Suprapubic skin (tissue), 4 donors: Measurements from ENCODE around the gene SRGAP1. TPM values are rescaled to one million over a fixed set of nuclear protein-coding genes. Genes with fewer than 3 reads are reported as not detected.

Experiments
- DNase-seq, 2 donors: peaks; one replicate each; pipeline ENCODE4 v3.0.0-alpha.2; 2019; ENCODE audit warnings: low spot score in 2 of 2
- H3K27ac ChIP-seq: fragments of 200-600 bp; sonication (generic); one replicate; pipeline ENCODE4 v1.5.1; 2019
- H3K27me3 ChIP-seq: fragments of 200-600 bp; sonication (generic); one replicate; pipeline ENCODE4 v1.5.1; 2019
- H3K36me3 ChIP-seq: fragments of 200-600 bp; sonication (generic); one replicate; pipeline ENCODE4 v1.5.1; 2019
- H3K4me1 ChIP-seq: fragments of 200-600 bp; sonication (generic); one replicate; pipeline ENCODE4 v1.5.1; 2019
- H3K4me3 ChIP-seq: fragments of 200-600 bp; sonication (generic); one replicate; pipeline ENCODE4 v1.5.1; 2019; ENCODE audit warnings: mild to moderate bottlenecking
- H3K9me3 ChIP-seq: fragments of 200-600 bp; sonication (generic); one replicate; pipeline ENCODE4 v1.5.1; 2019
- EP300 ChIP-seq: sonication (generic); formaldehyde crosslinking; IDR thresholded peaks from one replicate; pipeline ENCODE4 v1.6.1; 2017; ENCODE audit warnings: antibody characterized with exemption
- POLR2A ChIP-seq, 2 donors: fragments of 450-650 bp; IDR thresholded peaks; one replicate each; pipeline ENCODE4 v1.6.1; 2017; ENCODE audit warnings: antibody characterized with exemption in 2 of 2, mild to moderate bottlenecking in 2 of 2, moderate library complexity in 2 of 2
- POLR2AphosphoS5 ChIP-seq, 3 donors: sonication (generic); formaldehyde crosslinking; IDR thresholded peaks; one replicate each; pipeline ENCODE4 v1.6.1; 2017; ENCODE audit warnings: antibody characterized with exemption in 3 of 3
- WGBS: methylation state at CpG from one replicate; pipeline ENCODE4 v1.1.5; 2018; 5-methylcytosine and 5-hydroxymethylcytosine counted together
- total RNA-seq, 4 donors: library from RNA; depleted of rRNA; stranded (reverse); fragments of >200 nt; gene quantifications; one replicate each; pipeline ENCODE4 v1.1.0, GENCODE V29; 2016
- TF ChIP-seq, protein P1 (sequence below), 2 donors: fragments of 200-600 bp in 1 of 2; fragments of 450-650 bp in 1 of 2; sonication (generic) in 1 of 2; IDR thresholded peaks; one replicate each; pipeline ENCODE4 v1.5.1; 2016 to 2019; ENCODE audit warnings: antibody characterized with exemption in 2 of 2, mild to moderate bottlenecking in 1 of 2, moderate library complexity in 1 of 2

Gene SRGAP1
- total RNA-seq, 4 donors from 2014 or later: 8.4 to 10.9 (median 9.8) TPM

DNA sequence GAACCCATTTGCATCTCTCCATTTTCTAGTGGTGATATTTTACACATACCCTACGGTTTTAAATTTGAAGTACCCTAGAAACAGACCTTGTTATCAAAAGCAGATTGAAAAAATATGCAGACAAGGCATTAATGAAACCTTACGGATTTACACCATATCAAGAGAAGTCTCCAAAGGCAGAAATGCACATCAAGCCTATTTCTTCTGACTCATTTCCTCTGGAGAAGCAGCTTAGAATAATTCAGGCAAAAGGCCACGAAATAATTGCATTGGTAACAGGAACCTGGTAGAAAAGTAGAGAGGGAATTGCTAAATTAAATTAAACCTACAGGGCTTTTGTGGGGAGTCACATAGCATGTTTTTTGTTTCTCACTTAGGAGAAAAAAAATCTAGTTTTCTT, 342.9 kb downstream of the SRGAP1 start:
- H3K4me3 ChIP-seq: no peak overlapping the region
- peaks cover 3% of the 10 kb centered on the region for H3K36me3 ChIP-seq
- H3K4me1 ChIP-seq: peaks cover 7% of the 10 kb centered on the region
- DNase-seq: no peak
- WGBS: 56% methylated on average over 3 of the region's 3 CpGs
- no peak overlapping the region for H3K27ac ChIP-seq
- TF ChIP-seq POLR2AphosphoS5 (IDR thresholded peaks at IDR 0.05) (no peak), POLR2A (IDR thresholded peaks at IDR 0.05) (no peak), EP300 (no peak)
- H3K9me3 ChIP-seq: no peaks in the 10 kb centered on the region
- no peaks in the 10 kb centered on the region for H3K27me3 ChIP-seq

DNA sequence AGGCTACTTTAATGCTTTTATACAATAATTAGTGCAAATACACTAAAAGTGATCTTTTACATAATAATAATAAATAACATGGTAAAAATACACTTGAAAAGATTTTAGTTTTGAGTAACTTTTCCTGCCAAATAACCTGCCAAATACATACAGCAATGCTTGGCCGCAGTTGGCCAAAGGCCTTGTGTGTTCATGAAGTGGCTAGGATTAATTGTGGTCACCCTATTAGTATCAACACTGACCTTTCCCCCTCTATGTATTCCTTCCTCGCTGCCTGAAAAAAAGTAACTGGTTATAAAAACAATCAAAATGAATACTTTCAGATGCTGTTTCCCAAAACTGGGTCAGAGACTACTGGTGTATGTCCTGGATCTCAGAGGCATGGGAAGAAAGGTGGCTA, 343.3 kb downstream of the SRGAP1 start:
- Histone ChIP-seq H3K9me3 (no peaks in the 10 kb centered on the region), H3K4me3 (no peak overlapping the region), H3K4me1 (peaks cover 7% of the 10 kb centered on the region), H3K27me3 (no peaks in the 10 kb centered on the region), H3K36me3 (peaks cover 7% of the 10 kb centered on the region), H3K27ac (no peak overlapping the region)
- WGBS: 92% methylated on average over 2 of the region's 2 CpGs
- DNase-seq: no peak
- TF ChIP-seq EP300 (no peak), POLR2AphosphoS5 (IDR thresholded peaks at IDR 0.05) (no peak), POLR2A (IDR thresholded peaks at IDR 0.05) (no peak)
- TF ChIP-seq, protein P1, sequence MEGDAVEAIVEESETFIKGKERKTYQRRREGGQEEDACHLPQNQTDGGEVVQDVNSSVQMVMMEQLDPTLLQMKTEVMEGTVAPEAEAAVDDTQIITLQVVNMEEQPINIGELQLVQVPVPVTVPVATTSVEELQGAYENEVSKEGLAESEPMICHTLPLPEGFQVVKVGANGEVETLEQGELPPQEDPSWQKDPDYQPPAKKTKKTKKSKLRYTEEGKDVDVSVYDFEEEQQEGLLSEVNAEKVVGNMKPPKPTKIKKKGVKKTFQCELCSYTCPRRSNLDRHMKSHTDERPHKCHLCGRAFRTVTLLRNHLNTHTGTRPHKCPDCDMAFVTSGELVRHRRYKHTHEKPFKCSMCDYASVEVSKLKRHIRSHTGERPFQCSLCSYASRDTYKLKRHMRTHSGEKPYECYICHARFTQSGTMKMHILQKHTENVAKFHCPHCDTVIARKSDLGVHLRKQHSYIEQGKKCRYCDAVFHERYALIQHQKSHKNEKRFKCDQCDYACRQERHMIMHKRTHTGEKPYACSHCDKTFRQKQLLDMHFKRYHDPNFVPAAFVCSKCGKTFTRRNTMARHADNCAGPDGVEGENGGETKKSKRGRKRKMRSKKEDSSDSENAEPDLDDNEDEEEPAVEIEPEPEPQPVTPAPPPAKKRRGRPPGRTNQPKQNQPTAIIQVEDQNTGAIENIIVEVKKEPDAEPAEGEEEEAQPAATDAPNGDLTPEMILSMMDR (IDR thresholded peaks at IDR 0.05): no peak

DNA sequence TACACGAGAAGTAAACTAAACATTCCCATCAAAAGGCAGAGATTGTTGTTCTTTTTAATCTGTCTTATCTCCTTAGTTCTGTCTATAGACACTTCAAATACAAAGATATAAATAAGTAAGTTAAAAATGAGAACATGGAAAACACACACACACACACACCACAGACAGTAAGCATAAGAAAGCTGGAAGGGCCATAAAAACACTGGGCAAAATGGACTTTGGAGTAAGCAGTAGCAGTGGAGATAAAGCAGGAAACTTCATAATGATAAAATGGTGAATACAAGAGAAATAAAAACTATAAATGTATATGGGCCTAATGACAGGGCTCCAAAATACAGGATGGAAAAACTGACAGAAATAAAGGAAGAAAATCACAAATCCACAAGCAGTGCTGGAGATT, 345.0 kb downstream of the SRGAP1 start:
- no peak for TF ChIP-seq POLR2AphosphoS5 (IDR thresholded peaks at IDR 0.05)
- TF ChIP-seq, protein P1 (IDR thresholded peaks at IDR 0.05): no peak
- no peak for TF ChIP-seq POLR2A (IDR thresholded peaks at IDR 0.05)
- TF ChIP-seq EP300: no peak
- no peaks in the 10 kb centered on the region for H3K9me3 ChIP-seq
- DNase-seq: no peak
- H3K4me1 ChIP-seq: peaks cover 7% of the 10 kb centered on the region
- H3K4me3 ChIP-seq: no peak overlapping the region
- WGBS: 98% methylated on average over 1 of the region's 1 CpG
- no peak overlapping the region for H3K27ac ChIP-seq
- no peaks in the 10 kb centered on the region for H3K27me3 ChIP-seq
- H3K36me3 ChIP-seq: peaks cover 20% of the 10 kb centered on the region

DNA sequence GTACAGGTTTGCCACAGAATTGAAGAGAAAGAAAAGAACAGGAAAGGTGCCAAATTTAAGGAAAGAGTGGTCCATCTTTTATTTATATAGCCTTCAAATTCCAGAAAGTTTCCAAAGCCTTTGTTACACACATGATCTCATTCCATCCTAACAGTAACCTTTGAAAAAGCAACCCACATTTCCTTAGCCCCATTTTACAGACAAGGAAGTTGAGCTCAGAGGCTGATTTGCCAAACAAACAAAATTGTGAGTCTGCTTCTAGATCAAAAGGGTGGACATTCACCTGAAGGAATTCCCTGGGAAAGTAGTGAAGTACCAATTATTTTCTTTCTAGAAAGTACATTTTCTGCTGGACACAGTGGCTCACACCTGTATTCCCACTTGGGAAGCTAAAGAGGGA, 345.6 kb downstream of the SRGAP1 start:
- no peak overlapping the region for H3K27ac ChIP-seq
- peaks cover 7% of the 10 kb centered on the region for H3K4me1 ChIP-seq
- H3K4me3 ChIP-seq: no peak overlapping the region
- TF ChIP-seq POLR2AphosphoS5 (IDR thresholded peaks at IDR 0.05) (no peak), EP300 (no peak), POLR2A (IDR thresholded peaks at IDR 0.05) (no peak)
- TF ChIP-seq, protein P1 (IDR thresholded peaks at IDR 0.05): no peak
- H3K36me3 ChIP-seq: peaks cover 24% of the 10 kb centered on the region
- H3K27me3 ChIP-seq: no peaks in the 10 kb centered on the region
- H3K9me3 ChIP-seq: no peaks in the 10 kb centered on the region
- no peak for DNase-seq

DNA sequence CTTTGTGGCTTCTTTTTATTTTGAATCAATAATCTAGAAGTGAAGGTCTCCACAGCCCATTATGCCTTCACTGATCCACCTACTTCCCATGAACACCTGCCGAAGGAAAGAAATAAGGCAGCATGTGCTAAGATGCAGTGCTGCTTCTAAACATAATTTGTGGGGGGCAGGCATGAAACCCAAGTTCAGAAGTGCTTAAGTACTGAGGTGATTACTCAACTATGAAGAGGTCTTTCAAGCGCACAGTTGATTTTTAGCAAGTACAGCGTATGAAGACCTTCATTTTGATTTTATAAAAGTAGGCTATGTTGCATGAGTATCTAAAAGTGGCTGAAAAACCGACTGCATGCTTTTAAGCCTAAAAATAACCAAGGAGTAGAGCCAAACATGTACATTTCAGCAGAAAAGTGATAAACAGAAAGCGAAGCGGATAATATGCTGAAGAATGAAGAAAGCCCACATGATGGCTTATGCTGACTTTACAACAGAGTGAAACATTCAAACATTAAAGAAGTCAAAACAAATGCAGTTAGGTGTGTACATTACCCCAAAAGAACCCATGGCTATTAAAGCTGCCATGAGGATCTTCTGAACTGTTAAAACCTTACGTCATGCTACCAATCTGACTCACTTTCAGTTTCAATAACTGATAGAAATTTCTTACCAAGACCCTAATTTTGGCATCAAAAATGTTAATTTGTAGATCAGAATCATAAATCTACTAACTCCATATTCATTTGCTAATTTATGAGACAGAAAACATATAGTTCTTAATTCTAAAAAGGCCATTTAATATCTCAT, 348.3 kb downstream of the SRGAP1 start:
- Histone ChIP-seq H3K27me3 (no peaks in the 10 kb centered on the region), H3K4me3 (no peak overlapping the region), H3K27ac (no peak overlapping the region), H3K4me1 (no peaks in the 10 kb centered on the region), H3K36me3 (peaks cover 24% of the 10 kb centered on the region), H3K9me3 (no peaks in the 10 kb centered on the region)
- no peak for DNase-seq
- WGBS: 88% methylated on average over 7 of the region's 7 CpGs
- TF ChIP-seq POLR2A (IDR thresholded peaks at IDR 0.05): no peak
- TF ChIP-seq EP300: no peak
- no peak for TF ChIP-seq POLR2AphosphoS5 (IDR thresholded peaks at IDR 0.05)
- TF ChIP-seq, protein P1 (IDR thresholded peaks at IDR 0.05): no peak
